IMR-90 (cell line): ENCODE results near the gene ENO4. TPM values are rescaled to one million over a fixed set of nuclear protein-coding genes. Genes with fewer than 3 reads are reported as not detected.

Experiments used
- ATAC-seq: fragments of 200-7000 bp; cut with Tn5 transposase; 2 replicates; pipeline ENCODE4 v1.9.1; 2020; ENCODE audit warnings: low read depth, mild to moderate bottlenecking, moderate library complexity
- BruUV-seq: library from RNA; stranded (reverse); fragments of 400-500 nt; replicated peaks from 2 replicates; lab custom pipeline; 2021; lab: Mats Ljungman, UMichigan
- CTCF ChIA-PET: fragments of 300-600 bp; formaldehyde crosslinking; extraction: SDS; loops from one replicate; lab custom pipeline; 2021; ENCODE audit warnings: antibody characterized with exemption; lab: Yijun Ruan, JAX
- POLR2A ChIA-PET: fragments of 300-600 bp; sonication (Branson Sonifier 250); formaldehyde crosslinking; loops from one replicate; lab custom pipeline; 2022; ENCODE audit warnings: antibody characterized with exemption; ENCODE audit not compliant: unreplicated experiment; lab: Charles Lee
- DNase-seq: peaks from one replicate; pipeline ENCODE4 v3.0.0; 2013
- H2AFZ ChIP-seq: replicated peaks from 2 replicates; pipeline ENCODE3; 2013; ENCODE audit warnings: low read length, mild to moderate bottlenecking; ENCODE audit not compliant: poor library complexity
- H2AK5ac ChIP-seq: 2 replicates; pipeline ENCODE4 v1.6.1; 2013; ENCODE audit warnings: low read depth, low read length, inconsistent platforms
- H2AK9ac ChIP-seq: replicated peaks from 2 replicates; pipeline ENCODE3; 2013; ENCODE audit warnings: mild to moderate bottlenecking, low read depth, low read length, moderate library complexity; ENCODE audit not compliant: poor library complexity
- H2BK120ac ChIP-seq: 2 replicates; pipeline ENCODE4 v1.6.1; 2013; ENCODE audit warnings: low read depth, low read length, inconsistent platforms
- H2BK15ac ChIP-seq: 3 replicates; pipeline ENCODE4 v1.6.1; 2013; ENCODE audit warnings: low read depth, low read length, inconsistent platforms
- H2BK20ac ChIP-seq: 2 replicates; pipeline ENCODE4 v1.6.1; 2013; ENCODE audit warnings: low read depth, mild to moderate bottlenecking, inconsistent platforms, low read length, moderate library complexity
- H2BK5ac ChIP-seq: 2 replicates; pipeline ENCODE4 v1.6.1; 2013; ENCODE audit warnings: mild to moderate bottlenecking, low read depth, low read length, inconsistent platforms; ENCODE audit not compliant: poor library complexity, severe bottlenecking
- H3K14ac ChIP-seq: replicated peaks from 2 replicates; pipeline ENCODE4 v1.6.1; 2013; ENCODE audit warnings: low read depth, low read length, inconsistent platforms
- H3K18ac ChIP-seq: 2 replicates; pipeline ENCODE4 v1.6.1; 2013; ENCODE audit warnings: low read depth, low read length, control low read depth
- H3K23ac ChIP-seq: 2 replicates; pipeline ENCODE4 v1.6.1; 2013; ENCODE audit warnings: low read depth, low read length, inconsistent platforms
- H3K27ac ChIP-seq: 2 replicates; pipeline ENCODE4 v1.5.1; 2013; ENCODE audit warnings: mild to moderate bottlenecking, control low read depth, low read length; ENCODE audit not compliant: insufficient read depth
- H3K27me3 ChIP-seq: 2 replicates; pipeline ENCODE4 v1.6.1; 2013; ENCODE audit warnings: low read length; ENCODE audit not compliant: control insufficient read depth, insufficient read depth
- H3K36me3 ChIP-seq: 2 replicates; pipeline ENCODE4 v1.6.1; 2013; ENCODE audit warnings: low read length, mixed read lengths; ENCODE audit not compliant: control insufficient read depth, insufficient read depth
- H3K4ac ChIP-seq: 2 replicates; pipeline ENCODE4 v1.6.1; 2013; ENCODE audit warnings: low read depth, low read length, inconsistent platforms
- H3K4me1 ChIP-seq: 2 replicates; pipeline ENCODE4 v1.6.1; 2013; ENCODE audit warnings: low read length, mixed read lengths; ENCODE audit not compliant: control insufficient read depth, insufficient read depth
- H3K4me2 ChIP-seq: 2 replicates; pipeline ENCODE4 v1.6.1; 2013; ENCODE audit warnings: low read depth, mild to moderate bottlenecking, control low read depth, low read length, moderate library complexity
- H3K4me3 ChIP-seq: 2 replicates; pipeline ENCODE4 v1.5.1; 2013; ENCODE audit warnings: low read depth, mild to moderate bottlenecking, control low read depth, low read length, moderate library complexity; ENCODE audit not compliant: insufficient read depth
- H3K56ac ChIP-seq: 2 replicates; pipeline ENCODE4 v1.6.1; 2013; ENCODE audit warnings: low read length, inconsistent platforms; ENCODE audit not compliant: insufficient read depth; ENCODE audit errors: extremely low read depth
- H3K79me1 ChIP-seq, 2 experiments: 2 replicates each; pipeline ENCODE4 v1.6.1; 2013; ENCODE audit warnings: low read length in 2 of 2, inconsistent platforms in 1 of 2, low read depth in 1 of 2
- H3K9ac ChIP-seq: 2 replicates; pipeline ENCODE4 v1.6.1; 2013; ENCODE audit warnings: low read depth, low read length, control low read depth
- H3K9me1 ChIP-seq: 2 replicates; pipeline ENCODE4 v1.6.1; 2013; ENCODE audit warnings: low read length, inconsistent platforms; ENCODE audit not compliant: insufficient read depth
- H3K9me3 ChIP-seq: 2 replicates; pipeline ENCODE4 v1.6.1; 2013; ENCODE audit warnings: low read length; ENCODE audit not compliant: control insufficient read depth, insufficient read depth
- H4K20me1 ChIP-seq: 2 replicates; pipeline ENCODE4 v1.6.1; 2013; ENCODE audit warnings: low read length, inconsistent platforms; ENCODE audit not compliant: insufficient read depth
- H4K5ac ChIP-seq: 2 replicates; pipeline ENCODE4 v1.6.1; 2013; ENCODE audit warnings: mild to moderate bottlenecking, low read depth, low read length, control low read depth
- H4K8ac ChIP-seq, 2 experiments: 2 replicates each; pipeline ENCODE4 v1.6.1; 2013; ENCODE audit warnings: low read depth in 2 of 2, low read length in 2 of 2, control low read depth in 1 of 2, inconsistent platforms in 1 of 2
- H4K91ac ChIP-seq: 2 replicates; pipeline ENCODE4 v1.6.1; 2013; ENCODE audit warnings: low read depth, low read length, inconsistent platforms; ENCODE audit not compliant: insufficient read depth
- BHLHE40 ChIP-seq: fragments of 150-350 bp; IDR thresholded peaks from 2 replicates; pipeline ENCODE4 v1.6.1; 2016; ENCODE audit warnings: mild to moderate bottlenecking, low read depth, low read length
- CEBPB ChIP-seq: IDR thresholded peaks from 2 replicates; pipeline ENCODE4 v1.6.1; 2012; ENCODE audit warnings: low read depth, low read length, improper control_type of control experiment
- CHD1 ChIP-seq: IDR thresholded peaks from 2 replicates; pipeline ENCODE4 v1.6.1; 2012; ENCODE audit warnings: low read depth, low read length, improper control_type of control experiment
- CTCF ChIP-seq: conservative IDR thresholded peaks from 2 replicates; pipeline ENCODE4 v1.5.1; 2012; ENCODE audit warnings: mild to moderate bottlenecking, low read depth, low read length, improper control_type of control experiment
- ELK1 ChIP-seq: fragments of 150-350 bp; IDR thresholded peaks from 2 replicates; pipeline ENCODE4 v1.6.1; 2016; ENCODE audit warnings: low read depth, mild to moderate bottlenecking, low read length, moderate library complexity, borderline replicate concordance
- FOS ChIP-seq: fragments of 150-350 bp; IDR thresholded peaks from 2 replicates; pipeline ENCODE4 v1.6.1; 2016; ENCODE audit warnings: low read depth, low read length
- MAFK ChIP-seq: IDR thresholded peaks from 2 replicates; pipeline ENCODE4 v1.6.1; 2012; ENCODE audit warnings: low read depth, low read length, improper control_type of control experiment
- MAZ ChIP-seq: IDR thresholded peaks from 2 replicates; pipeline ENCODE4 v1.6.1; 2012; ENCODE audit warnings: low read depth, mild to moderate bottlenecking, low read length, improper control_type of control experiment, moderate library complexity, borderline replicate concordance
- MXI1 ChIP-seq: IDR thresholded peaks from 2 replicates; pipeline ENCODE4 v1.6.1; 2012; ENCODE audit warnings: low read depth, mild to moderate bottlenecking, low read length, moderate library complexity, borderline replicate concordance
- NFE2L2 ChIP-seq: fragments of 150-350 bp; IDR thresholded peaks from 2 replicates; pipeline ENCODE4 v1.6.1; 2016; ENCODE audit warnings: low read depth, mild to moderate bottlenecking, low read length
- POLR2A ChIP-seq: IDR thresholded peaks from 2 replicates; pipeline ENCODE4 v1.6.1; 2012; ENCODE audit warnings: mild to moderate bottlenecking, low read depth, low read length
- RAD21 ChIP-seq: IDR thresholded peaks from 2 replicates; pipeline ENCODE4 v1.6.1; 2012; ENCODE audit warnings: low read length, improper control_type of control experiment
- RCOR1 ChIP-seq: IDR thresholded peaks from 2 replicates; pipeline ENCODE4 v1.6.1; 2012; ENCODE audit warnings: mild to moderate bottlenecking, low read length, improper control_type of control experiment; ENCODE audit not compliant: insufficient replicate concordance
- RFX5 ChIP-seq: IDR thresholded peaks from 2 replicates; pipeline ENCODE4 v1.8.0; 2012; ENCODE audit warnings: low read depth, mild to moderate bottlenecking, low read length, moderate library complexity
- SMC3 ChIP-seq: fragments of 150-350 bp; IDR thresholded peaks from 2 replicates; pipeline ENCODE4 v1.6.1; 2016; ENCODE audit warnings: low read depth, mild to moderate bottlenecking, antibody characterized with exemption, low read length, moderate library complexity
- USF2 ChIP-seq: fragments of 150-350 bp; IDR thresholded peaks from 2 replicates; pipeline ENCODE4 v1.6.1; 2017; ENCODE audit warnings: mild to moderate bottlenecking, antibody characterized with exemption, low read length, low read depth
- WGBS, 2 experiments: methylation state at CpG; one replicate each; pipeline versions ENCODE4 v1.1.5 to v1.1.7; 2013; ENCODE audit warnings: missing lambda C conversion rate in 2 of 2; ENCODE audit not compliant: insufficient read length in 1 of 2; ENCODE audit errors: extremely low coverage in 2 of 2; 5-methylcytosine and 5-hydroxymethylcytosine counted together
- dilution Hi-C: fragments of 300-500 bp; cut with HindIII; formaldehyde crosslinking; loops from one replicate; pipeline ENCODE4 v1.14.3; 2018; ENCODE audit warnings: low sequenced_read_pairs; ENCODE audit not compliant: unreplicated experiment
- in situ Hi-C: fragments of 300-500 bp; cut with MboI; formaldehyde crosslinking; loops from 3 replicates; pipeline ENCODE4 v1.14.3; 2019; ENCODE audit warnings: low sequenced_read_pairs, inconsistent platforms, mixed read lengths
- intact Hi-C: fragments of 100-400 bp; cut with micrococcal nuclease; formaldehyde crosslinking; loops from 2 replicates; pipeline ENCODE4 v1.10.0; 2022
- polyA plus RNA-seq, 3 experiments: library from polyadenylated mRNA; depleted of rRNA; stranded (reverse); fragments of >200 nt; gene quantifications; 2 replicates each; pipeline ENCODE4 v1.2.3, GENCODE V29; 2012; ENCODE audit warnings: low replicate concordance in 1 of 3
- total RNA-seq: library from RNA; depleted of rRNA; stranded (reverse); fragments of >200 nt; gene quantifications from 2 replicates; pipeline ENCODE4 v1.2.3, GENCODE V29; 2012

ENO4 gene
- total and polyA plus RNA-seq, 2 of the 4 experiments (the other 2 are of a cell fraction): under 0.01 to 0.05 TPM

GRCh38 chr10:116931806-116932205 lies 82.5 kb downstream of the ENO4 start:
- Histone ChIP-seq H3K4me3 (no peak overlapping the region), H2BK120ac (no peak overlapping the region), H3K9me1 (no peaks in the 10 kb centered on the region), H3K56ac (no peak overlapping the region), H4K5ac (no peak overlapping the region), H4K91ac (no peak overlapping the region), H3K9ac (no peak overlapping the region), H2BK5ac (no peak overlapping the region), H2BK15ac (no peak overlapping the region), H3K4me2 (no peak overlapping the region), H4K20me1 (no peaks in the 10 kb centered on the region), H2AK9ac (no peak overlapping the region), H3K36me3 (no peaks in the 10 kb centered on the region), H3K4me1 (no peaks in the 10 kb centered on the region), H4K8ac (no peak overlapping the region), H3K9me3 (no peaks in the 10 kb centered on the region), H3K27me3 (no peaks in the 10 kb centered on the region), H2BK20ac (no peak overlapping the region), H3K4ac (no peak overlapping the region), H3K23ac (no peak overlapping the region), H2AK5ac (no peak overlapping the region), H3K18ac (no peak overlapping the region), H3K79me1 (no peaks in the 10 kb centered on the region), H3K27ac (no peak overlapping the region), H3K14ac (no peak overlapping the region), H2AFZ (no peak overlapping the region)
- CTCF ChIA-PET: no interaction called here
- dilution Hi-C loops (no loop called here), intact Hi-C loops (no loop called here), in situ Hi-C loops (no loop called here)
- ATAC-seq (no peak), DNase-seq (no peak)
- 100% methylated on average over 2 of the region's 6 CpGs; no CpG with 5 or more reads in 1 of the 2 experiments for WGBS, 2 experiments
- POLR2A ChIA-PET: no interaction called here
- no TSS peak for BruUV-seq
- TF ChIP-seq RFX5 (no peak), ELK1 (no peak), CEBPB (no peak), RAD21 (no peak), MAFK (no peak), SMC3 (no peak), FOS (no peak), USF2 (no peak), CHD1 (no peak), NFE2L2 (no peak), RCOR1 (no peak), BHLHE40 (no peak), MAZ (no peak), POLR2A (no peak), MXI1 (no peak), CTCF (no peak)
